HepG2 (cell line): ENCODE results near the gene RNPEPL1. TPM values are rescaled to one million over a fixed set of nuclear protein-coding genes. Genes with fewer than 3 reads are reported as not detected.

Experiments
- ATAC-seq: fragments of 200-7000 bp; cut with Tn5 transposase; 3 replicates; pipeline ENCODE4 v1.9.1; 2020; ENCODE audit warnings: mild to moderate bottlenecking, moderate library complexity
- BruUV-seq: library from RNA; stranded (reverse); fragments of 400-500 nt; replicated peaks from 2 replicates; lab custom pipeline; 2021; lab: Mats Ljungman, UMichigan
- CTCF ChIA-PET: fragments of 300-600 bp; formaldehyde crosslinking; extraction: SDS; loops from one replicate; lab custom pipeline; 2021; ENCODE audit warnings: low total read pairs, inconsistent platforms, low intra/inter-chr PET ratio; lab: Yijun Ruan, JAX
- POLR2A ChIA-PET: fragments of 350-600 bp; sonication (Branson Sonifier 250); formaldehyde crosslinking; loops from one replicate; lab custom pipeline; 2020; ENCODE audit warnings: antibody characterized with exemption, inconsistent platforms; lab: Yijun Ruan, JAX
- DNase-seq: peaks from one replicate; pipeline ENCODE4 v3.0.0-alpha.2; 2015; ENCODE audit warnings: low spot score
- FAIRE-seq: peaks from 3 replicates; lab custom pipeline; 2011; peaks lifted over from hg19 to GRCh38; lab: Jason Lieb, UNC
- H2AFZ ChIP-seq: one replicate; pipeline ENCODE4 v1.6.1; 2011; ENCODE audit warnings: low read length, inconsistent platforms
- H3K27ac ChIP-seq: fragments of 300-600 bp; 3 replicates; pipeline ENCODE4 v1.8.0; 2011; ENCODE audit warnings: mixed run types, mild to moderate bottlenecking, mixed read lengths, low read length, inconsistent platforms; ENCODE audit not compliant: insufficient read depth; ENCODE audit errors: extremely low read length
- H3K27me3 ChIP-seq, 2 experiments: fragments of 200-600 bp in 1 of 2; 2 replicates in 1 of 2; 3 replicates in 1 of 2; pipeline versions ENCODE4 v1.6.0 to v1.8.0; 2011; ENCODE audit warnings: low read length in 2 of 2, mild to moderate bottlenecking in 2 of 2, moderate library complexity in 2 of 2, inconsistent platforms in 1 of 2; ENCODE audit not compliant: insufficient read depth in 2 of 2, control insufficient read depth in 1 of 2
- H3K36me3 ChIP-seq, 2 experiments: fragments of 200-600 bp in 1 of 2; replicated peaks in 1 of 2; 2 replicates in 1 of 2; 3 replicates in 1 of 2; pipeline versions ENCODE4 v1.5.1 to v1.8.0; 2011; ENCODE audit warnings: low read length in 2 of 2, inconsistent platforms in 1 of 2; ENCODE audit not compliant: insufficient read depth in 2 of 2, control insufficient read depth in 1 of 2
- H3K4me1 ChIP-seq: 2 replicates; pipeline ENCODE4 v1.5.1; 2012; ENCODE audit warnings: low read length, inconsistent platforms; ENCODE audit not compliant: insufficient read depth
- H3K4me2 ChIP-seq: 2 replicates; pipeline ENCODE4 v1.6.0; 2011; ENCODE audit warnings: low read depth, low read length, inconsistent platforms
- H3K4me3 ChIP-seq, 3 experiments: fragments of 200-600 bp in 1 of 3; sonication (generic), shearing (Covaris generic) in 1 of 3; replicated peaks in 1 of 3; 2 replicates each; pipeline ENCODE4 v1.5.1; 2011 to 2016; ENCODE audit warnings: low read length in 3 of 3, inconsistent platforms in 2 of 3, low read depth in 2 of 3, mild to moderate bottlenecking in 2 of 3, control low read depth in 1 of 3, mixed read lengths in 1 of 3; ENCODE audit not compliant: insufficient read depth in 1 of 3
- H3K79me2 ChIP-seq: one replicate; pipeline ENCODE4 v1.6.1; 2011; ENCODE audit warnings: low read length, inconsistent platforms; ENCODE audit not compliant: insufficient read depth
- H3K9ac ChIP-seq: 2 replicates; pipeline ENCODE4 v1.6.0; 2011; ENCODE audit warnings: mild to moderate bottlenecking, low read depth, low read length, inconsistent platforms; ENCODE audit not compliant: insufficient read depth
- H3K9me3 ChIP-seq: 2 replicates; pipeline ENCODE4 v1.5.1; 2012; ENCODE audit warnings: mild to moderate bottlenecking, low read length
- H4K20me1 ChIP-seq: 2 replicates; pipeline ENCODE4 v1.6.0; 2011; ENCODE audit warnings: inconsistent platforms, mild to moderate bottlenecking, low read length, moderate library complexity; ENCODE audit not compliant: insufficient read depth
- EED ChIP-seq: sonication (generic); formaldehyde crosslinking; IDR thresholded peaks from 2 replicates; pipeline ENCODE4 v1.5.0; 2020; ENCODE audit warnings: mild to moderate bottlenecking, missing genetic modification reagents
- GTF3A ChIP-seq: sonication (generic); formaldehyde crosslinking; conservative IDR thresholded peaks from 2 replicates; pipeline ENCODE4 v1.4.0; 2020; ENCODE audit warnings: mild to moderate bottlenecking, missing genetic modification reagents
- HCFC1 ChIP-seq: fragments of 150-350 bp; IDR thresholded peaks from 2 replicates; pipeline ENCODE4 v1.6.1; 2014; ENCODE audit warnings: low read depth, low read length
- HDAC1 ChIP-seq: sonication (generic); formaldehyde crosslinking; IDR thresholded peaks from 2 replicates; pipeline ENCODE4 v1.5.1; 2020; ENCODE audit warnings: mild to moderate bottlenecking, missing genetic modification reagents
- SALL2 ChIP-seq: sonication (generic); formaldehyde crosslinking; IDR thresholded peaks from 2 replicates; pipeline ENCODE4 v1.8.1; 2023; ENCODE audit warnings: mild to moderate bottlenecking, missing genetic modification reagents, inconsistent platforms
- TAF1 ChIP-seq: sonication (generic); formaldehyde crosslinking; IDR thresholded peaks from 2 replicates; pipeline ENCODE4 v1.4.0; 2020; ENCODE audit warnings: missing genetic modification reagents
- WGBS: methylation state at CpG from one replicate; pipeline ENCODE4 v1.1.6; 2017; ENCODE audit warnings: low lambda C conversion rate; 5-methylcytosine and 5-hydroxymethylcytosine counted together
- in situ Hi-C: cut with HindIII; loops from 2 replicates; pipeline ENCODE4 v1.10.0; 2017; ENCODE audit warnings: low pct_unique_long_range_greater_than_20kb; ENCODE audit not compliant: extremely low pct_ligation_motif_present
- intact Hi-C: fragments of 100-400 bp; cut with micrococcal nuclease; formaldehyde crosslinking; loops from one replicate; pipeline ENCODE4 v1.10.0; 2022; ENCODE audit not compliant: unreplicated experiment
- polyA plus RNA-seq, 8 experiments: library from polyadenylated mRNA; depleted of rRNA in 3 of 8; stranded (reverse) in 7 of 8; unstranded in 1 of 8; fragments of >200 nt; fragmentation: Illumina TruSeq in 4 of 8; extraction: Trizol in 4 of 8; gene quantifications; 2 replicates each; pipeline versions ENCODE4 v1.2.1 to v1.2.3, GENCODE V29; 2011 to 2016; ENCODE audit warnings: low read depth in 4 of 8, missing spikeins in 1 of 8, mixed read lengths in 1 of 8; ENCODE audit not compliant: insufficient read depth in 1 of 8
- total RNA-seq, 5 experiments: library from RNA; depleted of rRNA; stranded (reverse); fragments of >200 nt; fragmentation: Illumina TruSeq; extraction: Trizol; gene quantifications; 2 replicates each; pipeline ENCODE4 v1.2.3, GENCODE V29; 2016; ENCODE audit warnings: low read depth in 1 of 5
- TF ChIP-seq, protein P1 (sequence below): IDR thresholded peaks from 2 replicates; pipeline ENCODE4 v1.6.1; 2016; ENCODE audit warnings: control low read depth

RNPEPL1 gene
- total and polyA plus RNA-seq, 2 of the 13 experiments (the other 11 are each of a cell fraction or from before 2014, with no cell fraction given), result 13.0 to 18.0 TPM

DNA sequence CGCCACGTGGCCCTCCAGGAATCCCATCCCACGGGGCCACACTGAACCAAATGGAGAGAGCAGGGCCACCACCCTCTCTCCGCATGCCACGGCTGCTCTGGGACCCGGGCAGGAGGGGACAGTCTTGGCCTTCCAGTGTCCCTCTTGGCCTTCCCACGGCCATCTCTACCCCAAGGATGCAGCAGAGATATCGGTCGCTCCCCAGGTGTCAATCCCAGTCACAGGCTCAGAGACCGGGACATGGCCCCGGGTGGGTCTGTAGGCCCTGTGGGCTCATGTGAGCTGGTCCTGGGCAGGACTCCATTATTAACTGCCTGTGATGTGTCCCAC, 33.5 kb downstream of the RNPEPL1 start:
- intact Hi-C loops (loop anchor here (10.0 kb wide), 1 partner anchor 233 kb away; no protein-coding TSS in a partner anchor), in situ Hi-C loops (no loop called here)
- no peak overlapping the region for H2AFZ ChIP-seq
- no peak overlapping the region for H3K4me2 ChIP-seq
- TF ChIP-seq HCFC1, result no peak
- TF ChIP-seq EED (CRISPR knock-in tag), result no peak
- TF ChIP-seq TAF1 (CRISPR knock-in tag), result no peak
- TF ChIP-seq HDAC1 (CRISPR knock-in tag), result no peak
- TF ChIP-seq, protein P1, sequence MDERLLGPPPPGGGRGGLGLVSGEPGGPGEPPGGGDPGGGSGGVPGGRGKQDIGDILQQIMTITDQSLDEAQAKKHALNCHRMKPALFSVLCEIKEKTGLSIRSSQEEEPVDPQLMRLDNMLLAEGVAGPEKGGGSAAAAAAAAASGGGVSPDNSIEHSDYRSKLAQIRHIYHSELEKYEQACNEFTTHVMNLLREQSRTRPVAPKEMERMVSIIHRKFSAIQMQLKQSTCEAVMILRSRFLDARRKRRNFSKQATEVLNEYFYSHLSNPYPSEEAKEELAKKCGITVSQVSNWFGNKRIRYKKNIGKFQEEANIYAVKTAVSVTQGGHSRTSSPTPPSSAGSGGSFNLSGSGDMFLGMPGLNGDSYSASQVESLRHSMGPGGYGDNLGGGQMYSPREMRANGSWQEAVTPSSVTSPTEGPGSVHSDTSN (CRISPR knock-in tag), result no peak
- TF ChIP-seq SALL2, result no peak
- TF ChIP-seq GTF3A (CRISPR knock-in tag), result no peak
- no peaks in the 10 kb centered on the region for H3K27me3 ChIP-seq
- CTCF ChIA-PET, result no interaction called here
- H3K4me1 ChIP-seq, result peaks cover 59% of the 10 kb centered on the region
- no peak overlapping the region for H3K27ac ChIP-seq
- no peak overlapping the region for H3K4me3 ChIP-seq
- H3K79me2 ChIP-seq, result peaks cover 15% of the 10 kb centered on the region
- WGBS, result 95% methylated on average over 11 of the region's 11 CpGs
- peaks cover 4 to 8% of the 10 kb centered on the region in 2 experiments; a peak in 2 of 5 replicates for H3K36me3 ChIP-seq
- POLR2A ChIA-PET, result interaction anchor here (9.7 kb wide), 1 partner anchor 15 kb away, joined by 147 read pairs; the partner anchor contains the start of gene CAPN10
- H4K20me1 ChIP-seq, result 0 out of 2 replicates have a peak, but pooled peaks cover 4% of the 10 kb centered on the region
- no peaks in the 10 kb centered on the region for H3K9me3 ChIP-seq
- ATAC-seq (no peak), FAIRE-seq (no peak), DNase-seq (no peak)
- H3K9ac ChIP-seq, result no peak overlapping the region
- BruUV-seq, result no TSS peak
